Lower leg skin (tissue), 4 donors: Measurements from ENCODE around the gene C10orf95. TPM values are rescaled to one million over a fixed set of nuclear protein-coding genes. Genes with fewer than 3 reads are reported as not detected.

ENCODE experiments used
- DNase-seq, 2 donors: peaks; one replicate each; pipeline ENCODE4 v3.0.0-alpha.2; 2019; ENCODE audit warnings: low spot score in 2 of 2
- H3K4me3 ChIP-seq: fragments of 200-600 bp; sonication (generic); 2 replicates; pipeline ENCODE4 v1.5.1; 2017; ENCODE audit warnings: mild to moderate bottlenecking, low read depth; ENCODE audit not compliant: poor library complexity, severe bottlenecking
- POLR2A ChIP-seq, 2 donors: fragments of 450-650 bp; IDR thresholded peaks; one replicate each; pipeline ENCODE4 v1.6.1; 2016 to 2017; ENCODE audit warnings: antibody characterized with exemption in 2 of 2, mild to moderate bottlenecking in 1 of 2, moderate library complexity in 1 of 2
- WGBS, 2 donors: methylation state at CpG; one replicate each; pipeline ENCODE4 v1.1.5; 2018; 5-methylcytosine and 5-hydroxymethylcytosine counted together
- intact Hi-C: fragments of 100-400 bp; cut with DNase I; formaldehyde crosslinking; loops from one replicate; pipeline ENCODE4 v1.15.0; 2023; ENCODE audit warnings: low total_unique reads
- total RNA-seq, 4 donors: library from RNA; depleted of rRNA; stranded (reverse); fragments of >200 nt; gene quantifications; one replicate each; pipeline ENCODE4 v1.1.0, GENCODE V29; 2016
- TF ChIP-seq, protein P1 (sequence below), 3 donors: fragments of 450-650 bp; IDR thresholded peaks; one replicate each; pipeline ENCODE4 v1.5.1; 2016; ENCODE audit warnings: antibody characterized with exemption in 3 of 3, mild to moderate bottlenecking in 3 of 3, moderate library complexity in 2 of 3

The C10orf95 gene
- total RNA-seq, 4 donors from 2014 or later = 7.6 to 17.3 (median 11.5) TPM

DNA sequence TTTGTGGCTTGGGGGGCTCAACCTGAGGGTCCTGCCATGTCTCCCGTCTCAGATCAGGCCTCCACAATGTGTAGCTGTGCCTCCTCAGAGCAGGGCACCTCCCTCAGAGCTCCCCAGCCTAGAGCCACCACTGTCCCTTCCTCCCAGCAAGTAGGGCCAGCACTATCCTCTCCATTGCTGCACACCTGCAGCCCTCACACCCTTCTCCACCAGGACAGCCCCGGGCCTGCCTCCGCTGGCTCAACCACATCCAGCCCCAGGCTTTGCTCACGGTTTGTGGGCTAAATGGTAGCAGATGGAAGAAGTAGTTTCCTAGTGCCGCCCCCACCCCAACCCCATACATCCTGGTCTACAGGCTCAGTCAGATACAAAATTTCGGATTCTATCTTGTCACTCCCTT lies 45.7 kb downstream of the C10orf95 start:
- intact Hi-C loops = no loop called here
- no peak overlapping the region for H3K4me3 ChIP-seq
- no peak for TF ChIP-seq POLR2A (IDR thresholded peaks at IDR 0.05)
- TF ChIP-seq, protein P1, sequence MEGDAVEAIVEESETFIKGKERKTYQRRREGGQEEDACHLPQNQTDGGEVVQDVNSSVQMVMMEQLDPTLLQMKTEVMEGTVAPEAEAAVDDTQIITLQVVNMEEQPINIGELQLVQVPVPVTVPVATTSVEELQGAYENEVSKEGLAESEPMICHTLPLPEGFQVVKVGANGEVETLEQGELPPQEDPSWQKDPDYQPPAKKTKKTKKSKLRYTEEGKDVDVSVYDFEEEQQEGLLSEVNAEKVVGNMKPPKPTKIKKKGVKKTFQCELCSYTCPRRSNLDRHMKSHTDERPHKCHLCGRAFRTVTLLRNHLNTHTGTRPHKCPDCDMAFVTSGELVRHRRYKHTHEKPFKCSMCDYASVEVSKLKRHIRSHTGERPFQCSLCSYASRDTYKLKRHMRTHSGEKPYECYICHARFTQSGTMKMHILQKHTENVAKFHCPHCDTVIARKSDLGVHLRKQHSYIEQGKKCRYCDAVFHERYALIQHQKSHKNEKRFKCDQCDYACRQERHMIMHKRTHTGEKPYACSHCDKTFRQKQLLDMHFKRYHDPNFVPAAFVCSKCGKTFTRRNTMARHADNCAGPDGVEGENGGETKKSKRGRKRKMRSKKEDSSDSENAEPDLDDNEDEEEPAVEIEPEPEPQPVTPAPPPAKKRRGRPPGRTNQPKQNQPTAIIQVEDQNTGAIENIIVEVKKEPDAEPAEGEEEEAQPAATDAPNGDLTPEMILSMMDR (IDR thresholded peaks at IDR 0.05) = no peak
- WGBS, 2 donors = 53 to 60% methylated on average over 6 of the region's 6 CpGs
- DNase-seq = no peak

DNA sequence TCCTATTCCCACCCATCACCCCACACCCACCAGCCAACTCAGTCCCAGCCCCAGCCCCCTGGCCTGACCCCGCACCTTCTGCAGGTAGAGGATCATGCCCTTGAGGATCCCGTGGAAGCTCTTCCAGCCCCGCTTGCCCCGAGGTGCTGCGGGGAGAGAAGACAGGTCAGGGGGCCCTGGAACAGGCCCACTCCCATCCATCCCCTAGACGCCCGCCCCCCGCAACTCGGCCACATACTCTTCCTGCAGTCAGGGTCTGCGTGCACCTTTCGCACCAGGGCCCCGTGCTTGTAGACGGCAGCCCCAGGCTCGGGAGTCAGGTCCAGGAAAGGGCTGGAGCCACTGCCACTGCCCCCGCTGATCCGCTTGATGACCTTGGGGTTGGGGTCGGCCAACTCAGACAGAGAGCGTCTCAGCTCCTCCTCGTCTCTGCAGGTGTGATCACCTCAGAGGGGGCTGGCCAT lies 46.2 kb downstream of the C10orf95 start:
- 77 to 83% methylated on average over 17 to 18 of the region's 19 CpGs for WGBS, 2 donors
- no peak overlapping the region for H3K4me3 ChIP-seq
- intact Hi-C loops = no loop called here
- DNase-seq = no peak
- TF ChIP-seq, protein P1 (IDR thresholded peaks at IDR 0.05) = no peak
- no peak for TF ChIP-seq POLR2A (IDR thresholded peaks at IDR 0.05)

DNA sequence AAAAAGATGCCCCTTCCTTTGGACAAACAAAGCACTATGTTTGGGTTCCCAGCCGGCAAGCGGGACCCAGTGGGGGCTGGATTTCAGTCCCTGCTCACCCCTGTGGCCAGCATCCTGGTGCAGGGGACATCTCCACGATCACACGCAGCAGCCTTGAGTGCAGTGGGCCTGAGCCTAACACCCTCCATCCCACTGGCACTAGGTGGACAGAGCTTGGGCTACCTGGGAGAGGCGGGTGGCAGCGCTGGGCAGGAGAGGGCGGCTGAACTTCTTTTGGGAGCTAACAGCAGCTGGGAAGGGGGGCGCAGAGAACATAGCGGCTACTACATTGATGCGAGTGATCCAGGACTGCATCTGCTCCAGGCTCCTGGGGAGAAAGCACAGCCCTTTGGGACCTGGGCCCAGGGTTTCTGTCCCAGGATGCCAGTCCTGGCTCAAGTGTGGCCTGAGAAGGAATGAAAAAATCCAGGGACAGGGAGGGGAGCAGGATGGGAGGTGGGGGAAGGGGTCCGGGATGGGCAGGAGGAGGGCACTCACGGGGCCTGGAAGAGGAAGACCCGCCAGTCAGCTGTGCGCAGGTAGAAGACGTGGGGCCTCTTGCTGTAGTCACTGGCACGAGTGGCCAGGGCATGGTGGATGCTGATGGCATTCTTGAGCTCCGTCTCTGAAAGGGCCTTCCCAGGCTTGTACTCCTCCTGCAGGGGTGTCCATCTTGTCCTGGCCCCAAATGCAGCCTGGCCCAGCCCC lies 46.8 kb downstream of the C10orf95 start:
- WGBS, 2 donors = 77 to 91% methylated on average over 17 of the region's 17 CpGs
- H3K4me3 ChIP-seq = no peak overlapping the region
- intact Hi-C loops = no loop called here
- no peak for TF ChIP-seq POLR2A (IDR thresholded peaks at IDR 0.05)
- TF ChIP-seq, protein P1 (IDR thresholded peaks at IDR 0.05) = no peak
- DNase-seq = no peak

GRCh38 chr10:102403115-102403514 lies 48.2 kb downstream of the C10orf95 start:
- WGBS, 2 donors = 80 to 94% methylated on average over 7 to 9 of the region's 13 CpGs
- no peak for TF ChIP-seq POLR2A (IDR thresholded peaks at IDR 0.05)
- intact Hi-C loops = no loop called here
- H3K4me3 ChIP-seq = no peak overlapping the region
- no peak for DNase-seq

GRCh38 chr10:102402512-102402896 lies 48.8 kb downstream of the C10orf95 start:
- no peak overlapping the region for H3K4me3 ChIP-seq
- DNase-seq = no peak
- TF ChIP-seq, protein P1 (IDR thresholded peaks at IDR 0.05) = no peak
- TF ChIP-seq POLR2A (IDR thresholded peaks at IDR 0.05) = no peak
- intact Hi-C loops = no loop called here
- 72 to 87% methylated on average over 5 of the region's 5 CpGs for whole genome bisulfite sequencing, 2 donors

DNA sequence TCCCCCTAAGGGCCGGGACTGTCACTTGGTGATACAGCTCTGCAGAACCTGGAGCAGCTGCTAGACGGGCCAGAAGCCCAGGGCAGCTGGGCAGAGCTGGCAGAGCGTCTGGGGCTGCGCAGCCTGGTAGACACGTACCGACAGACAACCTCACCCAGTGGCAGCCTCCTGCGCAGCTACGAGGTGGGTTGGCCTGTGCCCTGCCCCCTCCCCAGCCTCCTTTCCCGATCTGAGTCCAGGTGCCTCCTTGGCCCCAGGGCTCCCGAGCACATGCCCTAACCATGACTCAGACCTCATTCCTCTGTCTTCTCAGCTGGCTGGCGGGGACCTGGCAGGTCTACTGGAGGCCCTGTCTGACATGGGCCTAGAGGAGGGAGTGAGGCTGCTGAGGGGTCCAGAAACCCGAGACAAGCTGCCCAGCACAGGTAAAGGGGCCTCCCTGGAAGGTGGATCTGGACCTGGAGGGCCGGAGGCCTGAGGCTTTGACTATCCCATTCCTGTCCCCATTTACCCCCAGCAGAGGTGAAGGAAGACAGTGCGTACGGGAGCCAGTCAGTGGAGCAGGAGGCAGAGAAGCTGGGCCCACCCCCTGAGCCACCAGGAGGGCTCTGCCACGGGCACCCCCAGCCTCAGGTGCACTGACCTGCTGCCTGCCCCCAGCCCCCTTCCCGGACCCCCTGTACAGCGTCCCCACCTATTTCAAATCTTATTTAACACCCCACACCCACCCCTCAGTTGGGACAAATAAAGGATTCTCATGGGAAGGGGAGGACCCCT lies 49.4 kb downstream of the C10orf95 start:
- DNase-seq = no peak
- intact Hi-C loops = no loop called here
- WGBS, 2 donors = 52 to 62% methylated on average over 17 to 18 of the region's 18 CpGs
- TF ChIP-seq, protein P1 (IDR thresholded peaks at IDR 0.05) = no peak
- TF ChIP-seq POLR2A (IDR thresholded peaks at IDR 0.05) = no peak
- H3K4me3 ChIP-seq = no peak overlapping the region
